B cell (primary cell): ENCODE results near the gene RPS6KL1. TPM values are rescaled to one million over a fixed set of nuclear protein-coding genes. Genes with fewer than 3 reads are reported as not detected.

Source experiments
- ATAC-seq: fragments of 200-7000 bp; cut with Tn5 transposase; one replicate; pipeline ENCODE4 v1.10.0; 2021; ENCODE audit warnings: low read depth, mild to moderate bottlenecking, moderate number of reproducible peaks, moderate library complexity
- CTCF ChIA-PET: fragments of 350-600 bp; sonication (Branson Sonifier 250); formaldehyde crosslinking; loops from one replicate; lab custom pipeline; 2021; ENCODE audit warnings: antibody characterized with exemption, inconsistent platforms; lab: Charles Lee
- POLR2A ChIA-PET: fragments of 350-600 bp; sonication (Branson Sonifier 250); formaldehyde crosslinking; loops from one replicate; lab custom pipeline; 2021; ENCODE audit warnings: antibody characterized with exemption; lab: Charles Lee
- DNase-seq: peaks from one replicate; pipeline ENCODE4 v3.0.0; 2013
- H2AFZ ChIP-seq: 2 replicates; pipeline ENCODE4 v1.6.1; 2012; ENCODE audit warnings: mild to moderate bottlenecking, low read depth, low read length; ENCODE audit not compliant: insufficient read depth, poor library complexity, severe bottlenecking
- H3K27ac ChIP-seq, 2 donors: 1 replicate in 1 of 2; 2 replicates in 1 of 2; pipeline ENCODE4 v1.5.1; 2012 to 2013; ENCODE audit warnings: low read length in 2 of 2, mild to moderate bottlenecking in 2 of 2, moderate library complexity in 1 of 2
- H3K27me3 ChIP-seq, 4 experiments: fragments of 200-600 bp in 1 of 4; sonication (generic) in 1 of 4; replicated peaks in 1 of 4; 1 replicate in 2 of 4; 2 replicates in 2 of 4; pipeline versions ENCODE4 v1.6.1 to v1.7.0; 2013 to 2016; ENCODE audit warnings: low read length in 3 of 4, mild to moderate bottlenecking in 2 of 4, mixed read lengths in 1 of 4, moderate library complexity in 1 of 4; ENCODE audit not compliant: insufficient read depth in 4 of 4, control insufficient read depth in 3 of 4; ENCODE audit errors: control extremely low read depth in 1 of 4
- H3K36me3 ChIP-seq, 2 experiments: replicated peaks in 1 of 2; 1 replicate in 1 of 2; 2 replicates in 1 of 2; pipeline versions ENCODE4 v1.6.1 to v1.7.1; 2013; ENCODE audit warnings: low read length in 1 of 2; ENCODE audit not compliant: insufficient read depth in 2 of 2, control insufficient read depth in 1 of 2; ENCODE audit errors: control extremely low read depth in 1 of 2, extremely low read depth in 1 of 2
- H3K4me1 ChIP-seq, 2 donors: fragments of 200-600 bp in 1 of 2; sonication (generic) in 1 of 2; 1 replicate in 1 of 2; 2 replicates in 1 of 2; pipeline versions ENCODE4 v1.5.1 to v1.6.1; 2013 to 2017; ENCODE audit warnings: low read length in 2 of 2; ENCODE audit not compliant: control insufficient read depth in 2 of 2, insufficient read depth in 2 of 2
- H3K4me2 ChIP-seq: replicated peaks from 2 replicates; pipeline ENCODE3; 2012; ENCODE audit warnings: mild to moderate bottlenecking, low read depth, low read length; ENCODE audit not compliant: poor library complexity, severe bottlenecking
- H3K4me3 ChIP-seq, 5 experiments: fragments of 200-600 bp in 1 of 5; sonication (generic) in 1 of 5; 1 replicate in 3 of 5; 2 replicates in 2 of 5; pipeline versions ENCODE4 v1.5.1 to v1.7.0; 2011 to 2016; ENCODE audit warnings: low read length in 4 of 5, mild to moderate bottlenecking in 4 of 5, low read depth in 2 of 5, control low read depth in 1 of 5, moderate library complexity in 1 of 5; ENCODE audit not compliant: insufficient read depth in 1 of 5; ENCODE audit errors: control extremely low read depth in 1 of 5, extremely low read depth in 1 of 5
- H3K79me2 ChIP-seq: fragments of 200-600 bp; sonication (generic); one replicate; pipeline ENCODE4 v1.6.0; 2016; ENCODE audit warnings: low read length; ENCODE audit not compliant: control insufficient read depth, insufficient read depth
- H3K9ac ChIP-seq: fragments of 200-600 bp; sonication (generic); 2 replicates; pipeline ENCODE4 v1.6.1; 2017; ENCODE audit warnings: mild to moderate bottlenecking, low read length, moderate library complexity
- H3K9me3 ChIP-seq, 3 donors: one replicate each; pipeline versions ENCODE4 v1.6.1 to v1.7.1; 2013; ENCODE audit warnings: low read length in 2 of 3; ENCODE audit not compliant: control insufficient read depth in 2 of 3, insufficient read depth in 1 of 3; ENCODE audit errors: control extremely low read depth in 1 of 3
- H4K20me1 ChIP-seq: 2 replicates; pipeline ENCODE4 v1.6.0; 2012; ENCODE audit warnings: mild to moderate bottlenecking, low read length; ENCODE audit not compliant: insufficient read depth, control insufficient read depth, poor library complexity, severe bottlenecking
- H3K27ac Mint-ChIP-seq: one replicate; pipeline ENCODE4 v1.8.0; 2021; ENCODE audit warnings: mixed read lengths
- H3K27me3 Mint-ChIP-seq: one replicate; pipeline ENCODE4 v1.8.0; 2021; ENCODE audit warnings: mixed read lengths
- H3K4me1 Mint-ChIP-seq: one replicate; pipeline ENCODE4 v1.8.0; 2021; ENCODE audit warnings: mixed read lengths
- H3K4me3 Mint-ChIP-seq: one replicate; pipeline ENCODE4 v1.8.0; 2021; ENCODE audit warnings: mixed read lengths
- H3K9me3 Mint-ChIP-seq: one replicate; pipeline ENCODE4 v1.8.0; 2022; ENCODE audit warnings: mixed read lengths; ENCODE audit not compliant: insufficient read depth
- EZH2 ChIP-seq: IDR thresholded peaks from 2 replicates; pipeline ENCODE4 v1.6.1; 2012; ENCODE audit warnings: borderline replicate concordance, low read depth, mild to moderate bottlenecking, moderate library complexity, low read length; ENCODE audit not compliant: insufficient read depth, poor library complexity, severe bottlenecking
- WGBS: methylation state at CpG from one replicate; pipeline ENCODE4 v1.1.5; 2013; ENCODE audit warnings: missing lambda C conversion rate; ENCODE audit not compliant: insufficient coverage; 5-methylcytosine and 5-hydroxymethylcytosine counted together
- intact Hi-C: fragments of 100-400 bp; cut with micrococcal nuclease; formaldehyde crosslinking; loops from one replicate; pipeline ENCODE4 v1.10.0; 2022
- polyA plus RNA-seq: library from polyadenylated mRNA; depleted of rRNA; stranded (reverse); fragments of >200 nt; gene quantifications from 2 replicates; pipeline ENCODE4 v1.2.3, GENCODE V29; 2012
- total RNA-seq, 2 donors: library from RNA; stranded (reverse); fragments of 120-200 nt in 1 of 2; gene quantifications; 1 replicate in 1 of 2; 2 replicates in 1 of 2; pipeline versions ENCODE4 v1.2.3 to v1.2.4, GENCODE V29; 2013 to 2022
- TF ChIP-seq, protein P1 (sequence below): fragments of 200-600 bp; IDR thresholded peaks from one replicate; pipeline ENCODE4 v1.8.0; 2022; ENCODE audit warnings: antibody characterized with exemption, mild to moderate bottlenecking

RPS6KL1 gene
- total and polyA plus RNA-seq, 2 donors (not counting 1 experiment from before 2014, with no cell fraction given), result 3.4 to 4.4 TPM

DNA sequence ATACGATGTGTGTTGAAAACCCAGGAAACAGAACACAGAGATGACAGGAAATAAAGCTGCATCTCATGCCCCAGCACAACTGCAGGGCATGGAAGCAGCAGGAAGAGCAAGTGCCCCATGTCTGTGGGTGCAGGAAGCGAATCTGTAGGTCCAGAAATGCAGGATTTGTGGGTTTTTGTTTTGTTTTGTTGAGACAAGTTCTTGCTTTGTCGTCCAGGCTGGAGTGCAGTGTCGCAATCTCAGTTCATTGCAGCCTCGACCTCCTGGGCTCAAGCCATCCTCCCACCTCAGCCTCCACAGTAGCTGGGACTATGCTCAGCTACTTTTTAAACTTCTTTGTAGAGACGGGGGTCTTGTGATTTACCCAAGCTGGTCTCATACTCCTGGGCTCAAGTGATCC, 6.2 kb upstream of the RPS6KL1 start:
- no peak overlapping the region for H3K27ac Mint-ChIP-seq
- H3K4me3 ChIP-seq, result no peak overlapping the region

GRCh38 chr14:74927225-74927624, 4.2 kb upstream of the RPS6KL1 start:
- intact Hi-C loops, result no loop called here
- H3K36me3 ChIP-seq, result no peaks in the 10 kb centered on the region
- H3K79me2 ChIP-seq, result no peaks in the 10 kb centered on the region
- ATAC-seq (no peak), DNase-seq (no peak)
- H4K20me1 ChIP-seq, result no peaks in the 10 kb centered on the region
- no peak overlapping the region for H2AFZ ChIP-seq
- no peak overlapping the region for H3K4me3 ChIP-seq
- H3K27ac ChIP-seq, result no peak overlapping the region
- H3K4me1 Mint-ChIP-seq, result peaks cover 4% of the 10 kb centered on the region
- ChIA-PET CTCF (no interaction called here), POLR2A (no interaction called here)
- no peak overlapping the region for H3K4me3 Mint-ChIP-seq
- no peak overlapping the region for H3K4me2 ChIP-seq
- peaks cover 14% of the 10 kb centered on the region for H3K27me3 Mint-ChIP-seq
- no peak for TF ChIP-seq EZH2
- TF ChIP-seq, protein P1, sequence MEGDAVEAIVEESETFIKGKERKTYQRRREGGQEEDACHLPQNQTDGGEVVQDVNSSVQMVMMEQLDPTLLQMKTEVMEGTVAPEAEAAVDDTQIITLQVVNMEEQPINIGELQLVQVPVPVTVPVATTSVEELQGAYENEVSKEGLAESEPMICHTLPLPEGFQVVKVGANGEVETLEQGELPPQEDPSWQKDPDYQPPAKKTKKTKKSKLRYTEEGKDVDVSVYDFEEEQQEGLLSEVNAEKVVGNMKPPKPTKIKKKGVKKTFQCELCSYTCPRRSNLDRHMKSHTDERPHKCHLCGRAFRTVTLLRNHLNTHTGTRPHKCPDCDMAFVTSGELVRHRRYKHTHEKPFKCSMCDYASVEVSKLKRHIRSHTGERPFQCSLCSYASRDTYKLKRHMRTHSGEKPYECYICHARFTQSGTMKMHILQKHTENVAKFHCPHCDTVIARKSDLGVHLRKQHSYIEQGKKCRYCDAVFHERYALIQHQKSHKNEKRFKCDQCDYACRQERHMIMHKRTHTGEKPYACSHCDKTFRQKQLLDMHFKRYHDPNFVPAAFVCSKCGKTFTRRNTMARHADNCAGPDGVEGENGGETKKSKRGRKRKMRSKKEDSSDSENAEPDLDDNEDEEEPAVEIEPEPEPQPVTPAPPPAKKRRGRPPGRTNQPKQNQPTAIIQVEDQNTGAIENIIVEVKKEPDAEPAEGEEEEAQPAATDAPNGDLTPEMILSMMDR, result no peak
- WGBS, result 93% methylated on average over 5 of the region's 6 CpGs
- peaks cover 4 to 13% of the 10 kb centered on the region in 2 donors for H3K4me1 ChIP-seq
- no peak overlapping the region for H3K9ac ChIP-seq
- H3K27me3 ChIP-seq, result peaks cover 0 to under 1% (median 0%) of the 10 kb centered on the region in 4 experiments
- no peaks in the 10 kb centered on the region for H3K9me3 Mint-ChIP-seq
- no peaks in the 10 kb centered on the region for H3K9me3 ChIP-seq
- H3K27ac Mint-ChIP-seq, result no peak overlapping the region

More for the DNA sequence above, 6.2 kb upstream of the RPS6KL1 start:
- Histone ChIP-seq H3K4me1 (peaks cover 5% of the 10 kb centered on the region in 2 donors), H3K36me3 (no peaks in the 10 kb centered on the region), H3K79me2 (no peaks in the 10 kb centered on the region), H3K27ac (no peak overlapping the region), H3K9ac (no peak overlapping the region), H3K4me2 (no peak overlapping the region), H3K9me3 (no peaks in the 10 kb centered on the region), H3K27me3 (peaks cover 0 to 4% (median 0%) of the 10 kb centered on the region in 4 experiments), H4K20me1 (no peaks in the 10 kb centered on the region), H2AFZ (no peak overlapping the region)
- no peak overlapping the region for H3K4me3 Mint-ChIP-seq
- WGBS, result 67% methylated on average over 4 of the region's 6 CpGs
- intact Hi-C loops, result no loop called here
- TF ChIP-seq, protein P1, result no peak
- no peak for TF ChIP-seq EZH2
- H3K9me3 Mint-ChIP-seq, result no peaks in the 10 kb centered on the region
- ChIA-PET POLR2A (no interaction called here), CTCF (interaction anchor here (1.0 to 1.8 kb wide), 3 partner anchors 9 to 17 kb away, joined by 4 to 6 read pairs (median 4); no protein-coding TSS in a partner anchor)
- ATAC-seq (no peak), DNase-seq (no peak)
- peaks cover 20% of the 10 kb centered on the region for H3K27me3 Mint-ChIP-seq
- H3K4me1 Mint-ChIP-seq, result peaks cover 9% of the 10 kb centered on the region
